ENCODE data around the gene SH3PXD2B.

The SH3PXD2B gene

GRCh38 chr5:172451771-172452197 lies 2.5 kb downstream of the SH3PXD2B start:
- peaks cover 18% of the 10 kb centered on the region for H3K4me1 Mint-ChIP-seq (ENCODE audit: low read depth)
- no peaks in the 10 kb centered on the region for H3K36me3 Mint-ChIP-seq (ENCODE audit: low read depth)
- no peaks in the 10 kb centered on the region for H3K9me3 Mint-ChIP-seq
- peaks cover 48% of the 10 kb centered on the region for H3K27me3 Mint-ChIP-seq
- H3K4me3 Mint-ChIP-seq, result no peak overlapping the region
- H3K27ac Mint-ChIP-seq, result no peak overlapping the region

GRCh38 chr5:172450861-172451695 lies 3.2 kb downstream of the SH3PXD2B start:
- no peaks in the 10 kb centered on the region for H3K36me3 Mint-ChIP-seq (ENCODE audit: low read depth)
- H3K27ac Mint-ChIP-seq, result no peak overlapping the region
- no peak overlapping the region for H3K4me3 Mint-ChIP-seq
- H3K4me1 Mint-ChIP-seq (ENCODE audit: low read depth), result peaks cover 18% of the 10 kb centered on the region
- H3K27me3 Mint-ChIP-seq, result peaks cover 51% of the 10 kb centered on the region
- H3K9me3 Mint-ChIP-seq, result no peaks in the 10 kb centered on the region

DNA sequence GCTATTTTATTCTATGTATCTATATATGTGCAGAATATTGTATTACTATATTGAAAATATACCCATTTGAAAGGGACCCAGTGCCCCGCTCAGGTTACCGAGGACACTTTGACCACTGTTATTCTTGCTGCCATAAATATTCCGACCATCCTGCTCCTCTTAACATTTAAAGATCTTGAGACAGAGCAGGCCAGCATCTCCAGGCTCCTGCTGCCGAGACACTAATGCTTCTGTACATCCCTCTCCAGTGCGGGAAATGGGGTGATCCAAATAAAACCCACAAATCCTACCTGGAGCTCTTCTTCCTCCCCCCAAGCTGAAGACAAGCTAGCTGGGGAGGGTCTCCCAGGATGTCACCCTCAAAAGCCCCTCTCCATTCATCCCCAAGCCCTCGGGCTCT lies 3.9 kb downstream of the SH3PXD2B start:
- Mint-ChIP-seq H3K4me3 (no peak overlapping the region), H3K27me3 (peaks cover 52% of the 10 kb centered on the region), H3K4me1 (ENCODE audit: low read depth) (peaks cover 18% of the 10 kb centered on the region), H3K9me3 (no peaks in the 10 kb centered on the region), H3K36me3 (ENCODE audit: low read depth) (no peaks in the 10 kb centered on the region), H3K27ac (no peak overlapping the region)

DNA sequence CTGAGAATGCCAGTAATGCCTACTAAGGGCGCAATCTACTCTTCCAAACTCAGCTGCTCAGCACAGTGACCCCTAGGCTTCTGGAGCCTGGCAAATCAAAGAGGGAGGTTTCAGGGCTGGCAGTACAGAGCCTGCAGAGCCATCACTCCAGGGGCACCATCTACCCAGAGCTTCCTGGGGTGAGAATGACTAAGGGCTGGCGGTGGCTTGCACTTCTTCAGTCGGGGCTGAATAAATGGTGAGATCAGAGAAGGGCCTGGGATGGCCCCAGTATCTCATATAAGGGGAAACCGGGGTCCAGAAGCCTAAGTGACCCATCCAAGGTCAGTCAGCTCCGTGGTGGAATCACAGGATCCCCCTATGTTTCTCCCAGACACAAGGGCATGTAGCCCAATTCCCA lies 5.3 kb downstream of the SH3PXD2B start:
- Mint-ChIP-seq H3K27me3 (peaks cover 59% of the 10 kb centered on the region), H3K27ac (no peak overlapping the region)

GRCh38 chr5:172447646-172448365 lies 6.5 kb downstream of the SH3PXD2B start:
- Mint-ChIP-seq H3K9me3 (no peaks in the 10 kb centered on the region), H3K27ac (no peak overlapping the region), H3K4me3 (no peak overlapping the region), H3K4me1 (ENCODE audit: low read depth) (peaks cover 21% of the 10 kb centered on the region), H3K27me3 (peaks cover 56% of the 10 kb centered on the region), H3K36me3 (ENCODE audit: low read depth) (no peaks in the 10 kb centered on the region)

More for the DNA sequence above, 5.3 kb downstream of the SH3PXD2B start:
- Mint-ChIP-seq H3K9me3 (no peaks in the 10 kb centered on the region), H3K36me3 (ENCODE audit: low read depth) (no peaks in the 10 kb centered on the region), H3K4me3 (no peak overlapping the region), H3K4me1 (ENCODE audit: low read depth) (peaks cover 15% of the 10 kb centered on the region)

DNA sequence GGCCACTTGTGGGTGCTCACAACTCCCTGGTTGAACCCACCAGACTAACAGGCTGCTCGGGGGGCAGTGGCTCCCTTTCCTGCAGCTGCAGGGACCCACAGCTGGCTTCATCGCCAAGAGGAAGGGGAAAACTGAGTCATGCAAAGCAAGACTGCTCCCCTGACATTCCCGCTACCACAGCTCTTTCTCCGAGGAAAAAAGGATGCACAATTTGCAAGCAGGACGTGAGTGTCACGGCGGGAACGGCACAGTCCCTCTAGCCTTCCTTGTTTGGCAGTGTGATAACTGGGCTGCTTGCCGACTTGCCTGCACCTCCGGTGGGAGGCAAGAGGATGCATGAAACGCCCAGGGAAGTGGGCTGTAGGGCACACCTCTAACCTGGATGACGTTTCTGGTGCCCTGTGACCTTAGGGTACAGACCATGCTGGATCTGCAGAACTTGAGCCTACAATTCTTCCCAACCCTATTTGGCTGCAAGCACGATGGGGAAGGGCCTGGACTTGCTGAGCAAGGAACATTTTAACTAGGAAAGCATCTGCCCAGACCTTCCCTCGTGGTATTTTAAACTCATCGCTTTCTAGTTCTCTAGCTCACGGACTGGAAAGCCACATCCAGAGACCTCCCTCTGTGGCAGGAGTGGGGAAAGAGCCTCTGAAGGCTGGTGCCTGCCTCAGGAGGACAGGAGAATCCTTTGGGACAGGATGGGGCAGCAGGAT lies 7.8 kb downstream of the SH3PXD2B start:
- no peaks in the 10 kb centered on the region for H3K9me3 Mint-ChIP-seq
- H3K27me3 Mint-ChIP-seq, result peaks cover 54% of the 10 kb centered on the region
- H3K4me3 Mint-ChIP-seq, result no peak overlapping the region
- H3K4me1 Mint-ChIP-seq (ENCODE audit: low read depth), result peaks cover 23% of the 10 kb centered on the region
- no peak overlapping the region for H3K27ac Mint-ChIP-seq
- no peaks in the 10 kb centered on the region for H3K36me3 Mint-ChIP-seq (ENCODE audit: low read depth)

GRCh38 chr5:172445866-172446265 lies 8.5 kb downstream of the SH3PXD2B start:
- Mint-ChIP-seq H3K4me3 (no peak overlapping the region), H3K36me3 (ENCODE audit: low read depth) (no peaks in the 10 kb centered on the region), H3K27ac (no peak overlapping the region), H3K4me1 (ENCODE audit: low read depth) (peaks cover 19% of the 10 kb centered on the region), H3K9me3 (no peaks in the 10 kb centered on the region), H3K27me3 (peaks cover 49% of the 10 kb centered on the region)

DNA sequence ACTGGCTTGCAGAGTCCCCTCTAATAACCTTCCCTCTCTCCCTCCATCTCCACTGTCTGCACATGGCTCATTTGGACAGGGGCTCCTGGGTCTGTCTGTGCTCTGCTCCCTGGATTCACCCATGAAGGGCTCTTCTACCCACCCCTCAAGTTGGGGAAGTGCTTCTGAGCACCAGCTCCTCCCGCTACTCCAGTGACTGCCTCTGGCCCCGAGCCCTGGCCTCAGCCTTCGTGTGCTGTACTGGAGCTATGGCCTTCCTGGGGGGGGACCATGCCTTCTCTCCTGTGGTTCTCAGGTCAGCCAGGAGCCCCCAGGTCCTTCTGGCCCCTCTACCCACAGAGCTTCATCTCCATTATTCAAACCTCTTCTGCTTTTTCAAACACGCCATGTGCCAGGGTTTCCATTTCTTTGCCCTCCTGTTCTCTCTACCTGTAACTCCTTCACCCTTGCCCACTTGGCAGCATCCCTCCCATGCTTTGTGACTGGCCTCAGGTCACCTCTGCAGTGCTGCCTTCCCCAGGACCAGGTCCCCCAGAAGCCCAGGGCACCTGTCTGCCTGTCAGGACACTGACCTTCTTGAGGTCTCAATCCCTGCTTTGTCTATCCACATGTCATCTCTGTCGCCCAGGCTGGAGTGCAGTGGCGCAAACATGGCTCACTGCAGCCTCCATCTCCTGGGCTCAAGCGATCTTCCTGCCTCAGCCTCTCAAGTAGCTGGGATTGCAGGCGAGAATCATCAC lies 9.5 kb downstream of the SH3PXD2B start:
- Mint-ChIP-seq H3K27me3 (peaks cover 45% of the 10 kb centered on the region), H3K4me3 (no peak overlapping the region), H3K27ac (no peak overlapping the region), H3K36me3 (ENCODE audit: low read depth) (no peaks in the 10 kb centered on the region), H3K9me3 (no peaks in the 10 kb centered on the region), H3K4me1 (ENCODE audit: low read depth) (peaks cover 19% of the 10 kb centered on the region)

DNA sequence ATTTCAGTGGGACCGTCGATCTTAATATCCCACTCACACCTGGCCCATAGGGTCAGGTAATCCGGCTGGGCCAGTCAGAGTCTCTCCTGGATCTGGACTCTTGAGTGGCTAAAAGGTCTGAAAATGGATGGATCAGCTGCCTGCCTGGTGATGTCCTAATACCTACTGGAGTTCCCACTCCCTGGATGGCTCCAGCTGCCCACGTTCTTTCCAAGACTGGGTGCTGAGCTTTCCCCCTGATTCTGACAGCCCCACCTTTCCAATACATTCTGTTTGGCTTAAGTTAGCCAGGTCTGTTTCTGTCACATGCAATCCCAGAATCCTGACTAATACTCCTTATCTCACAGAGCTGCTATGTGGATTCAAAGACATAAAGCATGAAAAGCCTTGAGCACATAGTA lies 10.2 kb downstream of the SH3PXD2B start:
- Mint-ChIP-seq H3K27me3 (peaks cover 38% of the 10 kb centered on the region), H3K27ac (no peak overlapping the region), H3K4me1 (ENCODE audit: low read depth) (peaks cover 19% of the 10 kb centered on the region), H3K4me3 (no peak overlapping the region), H3K9me3 (no peaks in the 10 kb centered on the region), H3K36me3 (ENCODE audit: low read depth) (no peaks in the 10 kb centered on the region)

GRCh38 chr5:172443441-172444109 lies 10.8 kb downstream of the SH3PXD2B start:
- H3K36me3 Mint-ChIP-seq (ENCODE audit: low read depth), result no peaks in the 10 kb centered on the region
- H3K4me3 Mint-ChIP-seq, result no peak overlapping the region
- peak overlapping the region; percentile 57 for H3K27ac Mint-ChIP-seq
- H3K27me3 Mint-ChIP-seq, result peaks cover 38% of the 10 kb centered on the region
- H3K9me3 Mint-ChIP-seq, result no peaks in the 10 kb centered on the region
- peaks cover 19% of the 10 kb centered on the region for H3K4me1 Mint-ChIP-seq (ENCODE audit: low read depth)

- Mint-ChIP-seq H3K4me1 (ENCODE audit: low read depth) (peaks cover 19% of the 10 kb centered on the region), H3K4me3 (no peak overlapping the region), H3K36me3 (ENCODE audit: low read depth) (no peaks in the 10 kb centered on the region), H3K27ac (no peak overlapping the region), H3K9me3 (no peaks in the 10 kb centered on the region), H3K27me3 (peaks cover 38% of the 10 kb centered on the region)
Measured at GRCh38 chr5:172442592-172442991, 11.7 kb downstream of the SH3PXD2B start.

GRCh38 chr5:172441262-172441751 lies 13.0 kb downstream of the SH3PXD2B start:
- Mint-ChIP-seq H3K27me3 (peaks cover 33% of the 10 kb centered on the region), H3K9me3 (no peaks in the 10 kb centered on the region)

DNA sequence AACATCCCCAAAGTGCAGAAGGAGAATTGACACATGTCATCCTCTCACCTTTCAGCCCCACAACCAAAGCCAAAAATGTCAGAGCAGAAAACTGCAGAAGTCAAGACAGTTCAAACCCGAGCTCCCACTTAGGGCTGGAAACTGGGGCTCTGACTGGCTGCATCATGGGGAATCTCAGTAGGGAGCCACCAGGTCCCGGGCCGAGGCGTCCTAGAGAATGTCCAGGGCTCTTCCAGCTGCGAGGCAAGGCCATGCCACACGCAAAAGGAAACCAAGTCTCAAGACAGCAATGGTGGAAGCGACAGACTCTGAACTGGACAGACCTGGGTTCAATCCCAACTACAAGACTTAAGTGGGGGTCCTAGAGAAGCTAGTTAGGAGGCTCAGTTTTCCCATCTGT lies 13.8 kb downstream of the SH3PXD2B start:
- H3K9me3 Mint-ChIP-seq, result no peaks in the 10 kb centered on the region
- H3K4me3 Mint-ChIP-seq, result no peak overlapping the region
- no peak overlapping the region for H3K27ac Mint-ChIP-seq
- H3K36me3 Mint-ChIP-seq (ENCODE audit: low read depth), result no peaks in the 10 kb centered on the region
- peaks cover 28% of the 10 kb centered on the region for H3K27me3 Mint-ChIP-seq
- peaks cover 19% of the 10 kb centered on the region for H3K4me1 Mint-ChIP-seq (ENCODE audit: low read depth)

More at GRCh38 chr5:172441262-172441751, 13.0 kb downstream of the SH3PXD2B start:
- Mint-ChIP-seq H3K4me3 (no peak overlapping the region), H3K27ac (no peak overlapping the region), H3K36me3 (ENCODE audit: low read depth) (no peaks in the 10 kb centered on the region), H3K4me1 (ENCODE audit: low read depth) (peaks cover 19% of the 10 kb centered on the region)
